Suprapubic skin (tissue), 4 donors: ENCODE measurements around the gene FAM118A.

ENCODE experiments used
- CTCF ChIP-seq, 2 donors: fragments of 200-600 bp in 1 of 2; fragments of 450-650 bp in 1 of 2; sonication (generic) in 1 of 2; IDR thresholded peaks; one replicate each; pipeline ENCODE4 v1.5.1; 2016 to 2019; ENCODE audit warnings: antibody characterized with exemption in 2 of 2, mild to moderate bottlenecking in 1 of 2, moderate library complexity in 1 of 2
- EP300 ChIP-seq: sonication (generic); formaldehyde crosslinking; IDR thresholded peaks from one replicate; pipeline ENCODE4 v1.6.1; 2017; ENCODE audit warnings: antibody characterized with exemption
- POLR2A ChIP-seq, 2 donors: fragments of 450-650 bp; IDR thresholded peaks; one replicate each; pipeline ENCODE4 v1.6.1; 2017; ENCODE audit warnings: antibody characterized with exemption in 2 of 2, mild to moderate bottlenecking in 2 of 2, moderate library complexity in 2 of 2
- POLR2AphosphoS5 ChIP-seq, 3 donors: sonication (generic); formaldehyde crosslinking; IDR thresholded peaks; one replicate each; pipeline ENCODE4 v1.6.1; 2017; ENCODE audit warnings: antibody characterized with exemption in 3 of 3

GRCh38 chr22:45270095-45271020, 39.4 kb upstream of the FAM118A start:
- TF ChIP-seq CTCF (IDR thresholded peaks at IDR 0.05) (no peak), POLR2AphosphoS5 (IDR thresholded peaks at IDR 0.05) (no peak), POLR2A (IDR thresholded peaks at IDR 0.05) (no peak), EP300 (no peak)
